Stimulated activated CD8-positive, alpha-beta memory T cell treated with anti-CD3 and anti-CD28 coated beads, Interleukin-7, amount 100 ng/mL, for 4 hours (primary cell): ENCODE data around the gene SYNGR4.
"Not testable (repeated sequence)": the region's sequence is repeated elsewhere in the genome, so short reads cannot be mapped to it uniquely, and the experiment has no call there.

Source experiments
- DNase-seq, 2 donors: peaks; one replicate each; pipeline ENCODE4 v3.0.0-alpha.2; 2020; ENCODE audit warnings: low read depth in 2 of 2

The SYNGR4 gene

GRCh38 chr19:48371367-48371766 lies 7.2 kb downstream of the SYNGR4 start:
- DNase-seq = no peak

GRCh38 chr19:48371771-48372170 lies 7.6 kb downstream of the SYNGR4 start:
- DNase-seq = not testable (repeated sequence)

GRCh38 chr19:48372904-48373303 lies 8.7 kb downstream of the SYNGR4 start:
- no peak for DNase-seq

GRCh38 chr19:48373567-48373966 lies 9.4 kb downstream of the SYNGR4 start:
- DNase-seq = no peak

- no peak for DNase-seq
Measured at GRCh38 chr19:48378194-48378570, 14.0 kb downstream of the SYNGR4 start.

- no peak for DNase-seq
Measured at GRCh38 chr19:48379058-48379457, 14.9 kb downstream of the SYNGR4 start.

- DNase-seq = no peak
Measured at GRCh38 chr19:48381178-48381950, 17.2 kb downstream of the SYNGR4 start.

GRCh38 chr19:48382286-48382685 lies 18.1 kb downstream of the SYNGR4 start:
- DNase-seq = no peak

- DNase-seq = no peak
Measured at GRCh38 chr19:48385461-48386087, 21.4 kb downstream of the SYNGR4 start.

- DNase-seq = no peak
Measured at GRCh38 chr19:48386981-48387380, 22.8 kb downstream of the SYNGR4 start.

GRCh38 chr19:48390188-48391099 lies 26.3 kb downstream of the SYNGR4 start:
- DNase-seq = peak; percentile 40 to 55

GRCh38 chr19:48391100-48392005 lies 27.2 kb downstream of the SYNGR4 start, which contains the start of gene KDELR1:
Gene KDELR1, minus strand, starts transcription at chr19:48391551. Its CDS starts 193 bp downstream, at chr19:48391358.
- DNase-seq = peak in 1 of 2 donors; percentile 64

GRCh38 chr19:48392006-48392344 lies 27.8 kb downstream of the SYNGR4 start:
- DNase-seq = not testable (repeated sequence)

- no peak for DNase-seq
Measured at GRCh38 chr19:48392860-48393558, 28.8 kb downstream of the SYNGR4 start.

- no peak for DNase-seq
Measured at GRCh38 chr19:48393559-48394330, 29.6 kb downstream of the SYNGR4 start, which contains the start of gene GRIN2D. Gene GRIN2D, plus strand, starts transcription at chr19:48393668. Its CDS starts 4,725 bp downstream, at chr19:48398393.

GRCh38 chr19:48394331-48395169 lies 30.4 kb downstream of the SYNGR4 start:
- no peak for DNase-seq

- DNase-seq = no peak
Measured at GRCh38 chr19:48395170-48395455, 30.9 kb downstream of the SYNGR4 start.

- no peak for DNase-seq
Measured at GRCh38 chr19:48395499-48395898, 31.3 kb downstream of the SYNGR4 start.
